ENCODE measurements around the gene C1QTNF2. TPM values are rescaled to one million over a fixed set of nuclear protein-coding genes. Genes with fewer than 3 reads are reported as not detected.

The C1QTNF2 gene
- total RNA-seq, 1 experiment from 2014 or later: not detected

GRCh38 chr5:160324886-160325285 lies 45.5 kb downstream of the C1QTNF2 start:
- Mint-ChIP-seq H3K36me3 (ENCODE audit: insufficient read depth, unreplicated experiment) (no peaks in the 10 kb centered on the region), H3K9me3 (ENCODE audit: unreplicated experiment) (no peaks in the 10 kb centered on the region), H3K4me1 (ENCODE audit: insufficient read depth, unreplicated experiment) (no peaks in the 10 kb centered on the region), H3K4me3 (ENCODE audit: unreplicated experiment) (no peak overlapping the region), H3K27ac (ENCODE audit: low read depth, unreplicated experiment) (no peak overlapping the region), H3K27me3 (ENCODE audit: insufficient read depth, unreplicated experiment) (no peaks in the 10 kb centered on the region)
- intact Hi-C loops (cut with micrococcal nuclease): no loop called here
- TF ChIP-seq, protein P1, sequence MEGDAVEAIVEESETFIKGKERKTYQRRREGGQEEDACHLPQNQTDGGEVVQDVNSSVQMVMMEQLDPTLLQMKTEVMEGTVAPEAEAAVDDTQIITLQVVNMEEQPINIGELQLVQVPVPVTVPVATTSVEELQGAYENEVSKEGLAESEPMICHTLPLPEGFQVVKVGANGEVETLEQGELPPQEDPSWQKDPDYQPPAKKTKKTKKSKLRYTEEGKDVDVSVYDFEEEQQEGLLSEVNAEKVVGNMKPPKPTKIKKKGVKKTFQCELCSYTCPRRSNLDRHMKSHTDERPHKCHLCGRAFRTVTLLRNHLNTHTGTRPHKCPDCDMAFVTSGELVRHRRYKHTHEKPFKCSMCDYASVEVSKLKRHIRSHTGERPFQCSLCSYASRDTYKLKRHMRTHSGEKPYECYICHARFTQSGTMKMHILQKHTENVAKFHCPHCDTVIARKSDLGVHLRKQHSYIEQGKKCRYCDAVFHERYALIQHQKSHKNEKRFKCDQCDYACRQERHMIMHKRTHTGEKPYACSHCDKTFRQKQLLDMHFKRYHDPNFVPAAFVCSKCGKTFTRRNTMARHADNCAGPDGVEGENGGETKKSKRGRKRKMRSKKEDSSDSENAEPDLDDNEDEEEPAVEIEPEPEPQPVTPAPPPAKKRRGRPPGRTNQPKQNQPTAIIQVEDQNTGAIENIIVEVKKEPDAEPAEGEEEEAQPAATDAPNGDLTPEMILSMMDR (IDR thresholded peaks at IDR 0.05; ENCODE audit: unreplicated experiment): no peak
- ChIA-PET POLR2A (interaction anchor here (0.8 to 1.2 kb wide), 3 partner anchors 9 to 98 kb away, joined by 3 to 4 read pairs (median 4); no protein-coding TSS in a partner anchor), CTCF (interaction anchor here (0.6 to 1.2 kb wide), 5 partner anchors 8 to 303 kb away, joined by 3 to 4 read pairs (median 3); no protein-coding TSS in a partner anchor)
- no TSS peak for BruUV-seq (replicated peaks)
- no peak for DNase-seq (ENCODE audit: unreplicated experiment)

GRCh38 chr5:160318409-160318808 lies 52.0 kb downstream of the C1QTNF2 start:
- intact Hi-C loops (cut with micrococcal nuclease): no loop called here
- no peak overlapping the region for H3K27ac Mint-ChIP-seq (ENCODE audit: low read depth, unreplicated experiment)
- no TSS peak for BruUV-seq (replicated peaks)
- no peak overlapping the region for H3K4me3 Mint-ChIP-seq (ENCODE audit: unreplicated experiment)
- CTCF ChIA-PET: interaction anchor here (0.8 to 1.8 kb wide), 5 partner anchors 10 to 24 kb away, joined by 3 to 4 read pairs (median 3); no protein-coding TSS in a partner anchor
- TF ChIP-seq, protein P1 (IDR thresholded peaks at IDR 0.05; ENCODE audit: unreplicated experiment): no peak
- DNase-seq (ENCODE audit: unreplicated experiment): no peak
- no peaks in the 10 kb centered on the region for H3K27me3 Mint-ChIP-seq (ENCODE audit: insufficient read depth, unreplicated experiment)
- POLR2A ChIA-PET: interaction anchor here (0.7 kb wide), 1 partner anchor 24 kb away, joined by 3 read pairs; no protein-coding TSS in a partner anchor
- H3K36me3 Mint-ChIP-seq (ENCODE audit: insufficient read depth, unreplicated experiment): no peaks in the 10 kb centered on the region
- H3K9me3 Mint-ChIP-seq (ENCODE audit: unreplicated experiment): no peaks in the 10 kb centered on the region
- H3K4me1 Mint-ChIP-seq (ENCODE audit: insufficient read depth, unreplicated experiment): peaks cover 17% of the 10 kb centered on the region

GRCh38 chr5:160317434-160317833 lies 53.0 kb downstream of the C1QTNF2 start:
- peaks cover 26% of the 10 kb centered on the region for H3K4me1 Mint-ChIP-seq (ENCODE audit: insufficient read depth, unreplicated experiment)
- H3K36me3 Mint-ChIP-seq (ENCODE audit: insufficient read depth, unreplicated experiment): no peaks in the 10 kb centered on the region
- CTCF ChIA-PET: interaction anchor here (0.7 to 0.9 kb wide), 2 partner anchors 8 to 9 kb away, joined by 3 to 4 read pairs; no protein-coding TSS in a partner anchor
- no TSS peak for BruUV-seq (replicated peaks)
- H3K27ac Mint-ChIP-seq (ENCODE audit: low read depth, unreplicated experiment): no peak overlapping the region
- H3K4me3 Mint-ChIP-seq (ENCODE audit: unreplicated experiment): no peak overlapping the region
- POLR2A ChIA-PET: interaction anchor here (0.7 kb wide), 1 partner anchor 447 kb away, joined by 3 read pairs; no protein-coding TSS in a partner anchor
- H3K9me3 Mint-ChIP-seq (ENCODE audit: unreplicated experiment): no peaks in the 10 kb centered on the region
- intact Hi-C loops (cut with micrococcal nuclease): no loop called here
- H3K27me3 Mint-ChIP-seq (ENCODE audit: insufficient read depth, unreplicated experiment): peaks cover 9% of the 10 kb centered on the region
- no peak for DNase-seq (ENCODE audit: unreplicated experiment)
- TF ChIP-seq, protein P1 (IDR thresholded peaks at IDR 0.05; ENCODE audit: unreplicated experiment): no peak

GRCh38 chr5:160315968-160316367 lies 54.5 kb downstream of the C1QTNF2 start:
- Mint-ChIP-seq H3K27ac (ENCODE audit: low read depth, unreplicated experiment) (peak overlapping the region; percentile 83), H3K4me3 (ENCODE audit: unreplicated experiment) (no peak overlapping the region), H3K4me1 (ENCODE audit: insufficient read depth, unreplicated experiment) (peaks cover 26% of the 10 kb centered on the region), H3K36me3 (ENCODE audit: insufficient read depth, unreplicated experiment) (no peaks in the 10 kb centered on the region), H3K9me3 (ENCODE audit: unreplicated experiment) (no peaks in the 10 kb centered on the region), H3K27me3 (ENCODE audit: insufficient read depth, unreplicated experiment) (peaks cover 10% of the 10 kb centered on the region)
- TF ChIP-seq, protein P1 (IDR thresholded peaks at IDR 0.05; ENCODE audit: unreplicated experiment): no peak
- intact Hi-C loops (cut with micrococcal nuclease): no loop called here
- ChIA-PET POLR2A (interaction anchor here (0.5 to 1.2 kb wide), 9 partner anchors 10 to 984 kb away, joined by 3 to 6 read pairs (median 3); no protein-coding TSS in a partner anchor), CTCF (interaction anchor here (0.7 to 1.0 kb wide), 3 partner anchors 65 to 1828 kb away, joined by 3 read pairs; no protein-coding TSS in a partner anchor)
- peak; percentile 85 for DNase-seq (ENCODE audit: unreplicated experiment)
- BruUV-seq (replicated peaks): no TSS peak
